Stimulated activated CD4-positive, alpha-beta T cell treated with anti-CD3 and anti-CD28 coated beads, Interleukin-4, amount 100 ng/mL, for 4 hours (primary cell): ENCODE data around the gene PRPF19.

Experiments
- DNase-seq, 2 experiments: peaks; one replicate each; pipeline ENCODE4 v3.0.0-alpha.2; 2020

The PRPF19 gene

DNA sequence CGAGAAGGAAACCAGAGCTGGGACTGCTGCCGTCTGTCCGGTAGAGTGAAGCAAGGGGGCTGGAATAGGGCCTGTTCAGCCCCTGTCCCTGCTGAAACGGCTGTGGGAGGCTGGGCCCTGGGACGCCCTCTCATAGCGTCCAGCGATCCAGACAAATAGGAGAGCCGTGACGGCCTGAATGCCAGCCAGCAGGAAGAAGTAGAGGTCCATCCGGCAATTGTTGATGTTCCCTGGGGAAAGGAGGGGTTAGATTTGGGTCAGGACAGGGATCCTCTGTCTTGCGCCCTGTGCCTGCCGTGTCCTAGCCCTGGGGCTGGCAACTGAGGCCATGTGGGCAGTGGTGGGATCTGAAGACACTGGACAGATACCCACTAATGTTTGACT is 30.8 kb upstream of the PRPF19 start:
- no peak for DNase-seq

DNA sequence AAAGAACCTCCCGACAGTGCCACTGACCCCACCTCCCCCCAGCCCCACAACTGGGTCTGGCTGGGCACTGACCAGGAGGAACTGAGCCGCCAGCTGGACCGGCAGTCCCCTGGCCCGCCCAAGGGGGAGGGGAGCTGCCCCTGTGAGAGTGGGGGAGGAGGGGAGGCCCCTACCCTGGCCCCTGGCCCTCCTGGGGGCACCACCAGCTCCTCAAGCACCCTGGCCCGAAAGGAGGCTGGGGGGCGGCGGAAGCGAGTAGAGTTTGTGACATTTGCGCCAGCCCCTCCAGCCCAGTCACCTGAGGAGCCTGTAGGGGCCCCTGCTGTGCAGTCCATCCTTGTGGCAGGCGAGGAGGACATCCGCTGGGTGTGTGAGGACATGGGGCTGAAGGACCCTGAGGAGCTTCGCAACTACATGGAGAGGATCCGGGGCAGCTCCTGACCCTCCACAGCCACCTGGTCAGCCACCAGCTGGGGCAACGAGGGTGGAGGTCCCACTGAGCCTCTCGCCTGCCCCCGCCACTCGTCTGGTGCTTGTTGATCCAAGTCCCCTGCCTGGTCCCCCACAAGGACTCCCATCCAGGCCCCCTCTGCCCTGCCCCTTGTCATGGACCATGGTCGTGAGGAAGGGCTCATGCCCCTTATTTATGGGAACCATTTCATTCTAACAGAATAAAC is 30.2 kb upstream of the PRPF19 start:
- no peak for DNase-seq

DNA sequence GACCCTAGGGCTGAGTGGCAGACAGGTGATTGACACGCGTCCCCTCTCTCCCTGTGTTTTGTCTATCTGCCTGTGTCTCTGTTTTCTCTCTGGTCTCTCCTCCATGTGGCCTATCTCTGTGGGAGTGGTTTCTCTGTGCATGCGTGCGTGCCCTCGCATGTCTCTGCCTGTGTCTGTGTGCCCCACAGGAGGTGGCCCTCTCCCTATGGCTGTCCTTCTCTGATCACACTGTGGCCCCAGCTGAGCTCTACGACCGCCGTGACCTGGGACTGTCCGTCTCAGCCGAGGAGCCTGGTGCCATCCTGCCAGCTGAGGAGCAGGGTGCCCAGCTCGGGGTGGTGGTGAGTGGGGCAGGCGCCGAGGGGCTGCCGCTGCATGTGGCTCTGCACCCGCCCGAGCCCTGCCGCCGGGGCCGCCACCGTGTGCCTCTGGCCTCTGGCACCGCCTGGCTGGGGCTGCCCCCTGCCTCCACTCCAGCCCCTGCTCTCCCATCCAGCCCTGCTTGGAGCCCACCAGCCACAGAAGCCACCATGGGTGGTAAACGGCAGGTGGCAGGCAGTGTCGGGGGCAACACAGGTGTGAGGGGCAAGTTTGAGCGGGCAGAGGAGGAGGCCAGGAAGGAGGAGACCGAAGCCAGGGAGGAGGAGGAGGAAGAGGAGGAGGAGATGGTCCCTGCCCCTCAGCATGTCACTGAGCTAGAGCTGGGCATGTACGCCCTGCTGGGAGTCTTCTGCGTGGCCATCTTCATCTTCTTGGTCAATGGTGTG is 29.5 kb upstream of the PRPF19 start:
- DNase-seq: no peak

DNA sequence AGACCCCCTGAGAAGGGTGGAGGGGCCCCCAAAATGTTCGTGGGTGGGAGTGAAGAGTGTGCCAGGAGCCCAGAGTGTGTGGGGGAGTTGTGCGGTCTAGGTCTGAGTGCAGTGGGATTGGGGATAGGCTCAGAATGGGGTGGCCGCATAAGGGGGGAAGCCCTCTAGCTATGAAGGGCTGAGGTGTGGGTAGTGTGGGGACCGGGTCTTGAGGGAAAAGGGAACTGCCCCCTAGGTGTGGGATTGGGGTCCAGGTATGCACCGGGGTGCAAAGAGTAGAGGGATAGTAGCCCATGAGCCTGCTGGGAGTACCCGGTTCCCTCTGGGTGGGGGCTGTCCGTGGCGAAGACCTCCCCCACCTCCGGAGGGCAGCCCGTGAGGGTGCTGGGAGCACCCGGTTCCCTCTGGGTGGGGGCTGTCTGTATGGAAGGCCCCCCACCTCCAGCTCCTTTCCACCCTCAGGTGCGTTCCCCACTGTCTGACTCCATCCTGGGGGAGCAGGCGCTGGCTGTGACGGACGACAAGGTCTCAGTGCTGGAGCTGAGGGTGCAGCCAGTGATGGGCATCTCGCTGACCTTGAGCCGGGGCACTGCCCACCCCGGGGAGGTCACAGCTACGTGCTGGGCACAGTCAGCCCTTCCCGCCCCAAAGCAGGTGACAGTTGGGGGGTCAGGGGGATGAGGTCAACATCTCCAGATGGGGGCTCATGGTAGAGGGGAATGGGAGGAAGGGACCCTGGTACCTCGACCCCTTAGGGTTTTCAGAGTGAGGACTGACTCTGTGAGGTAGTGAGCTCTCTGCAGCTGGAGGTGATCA is 28.6 kb upstream of the PRPF19 start:
- no peak for DNase-seq

DNA sequence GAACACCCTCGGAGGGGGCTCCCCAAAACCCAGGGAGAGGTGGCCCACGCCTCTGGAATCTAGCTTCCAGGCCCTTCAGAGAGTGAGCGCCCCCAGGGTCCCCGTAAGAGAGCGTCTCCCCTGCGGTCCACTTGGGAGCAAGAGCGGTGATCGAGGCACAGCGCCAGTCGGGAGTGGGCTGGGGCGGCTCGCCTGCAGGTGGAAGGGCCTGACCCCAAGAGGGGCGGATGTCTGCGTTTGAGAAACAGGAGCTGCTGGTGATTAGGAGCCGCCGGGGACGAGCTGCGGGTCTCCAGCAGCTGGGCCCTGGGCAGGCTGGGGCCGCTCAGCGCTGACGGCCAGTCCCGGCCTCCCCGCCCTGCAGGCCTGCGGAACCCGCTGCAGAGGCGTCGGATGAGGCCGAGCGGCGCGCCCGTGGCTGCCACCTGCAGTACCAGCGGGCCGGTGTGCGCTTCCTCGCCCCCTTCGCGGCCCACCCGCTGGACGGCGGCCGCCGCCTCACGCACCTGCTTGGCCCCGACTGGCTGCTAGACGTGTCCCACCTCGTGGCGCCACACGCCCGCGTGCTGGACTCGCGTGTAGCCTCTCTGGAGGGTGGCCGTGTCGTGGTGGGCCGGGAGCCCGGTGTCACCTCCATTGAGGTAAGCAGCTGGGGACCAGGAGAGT is 27.9 kb upstream of the PRPF19 start:
- no peak for DNase-seq

DNA sequence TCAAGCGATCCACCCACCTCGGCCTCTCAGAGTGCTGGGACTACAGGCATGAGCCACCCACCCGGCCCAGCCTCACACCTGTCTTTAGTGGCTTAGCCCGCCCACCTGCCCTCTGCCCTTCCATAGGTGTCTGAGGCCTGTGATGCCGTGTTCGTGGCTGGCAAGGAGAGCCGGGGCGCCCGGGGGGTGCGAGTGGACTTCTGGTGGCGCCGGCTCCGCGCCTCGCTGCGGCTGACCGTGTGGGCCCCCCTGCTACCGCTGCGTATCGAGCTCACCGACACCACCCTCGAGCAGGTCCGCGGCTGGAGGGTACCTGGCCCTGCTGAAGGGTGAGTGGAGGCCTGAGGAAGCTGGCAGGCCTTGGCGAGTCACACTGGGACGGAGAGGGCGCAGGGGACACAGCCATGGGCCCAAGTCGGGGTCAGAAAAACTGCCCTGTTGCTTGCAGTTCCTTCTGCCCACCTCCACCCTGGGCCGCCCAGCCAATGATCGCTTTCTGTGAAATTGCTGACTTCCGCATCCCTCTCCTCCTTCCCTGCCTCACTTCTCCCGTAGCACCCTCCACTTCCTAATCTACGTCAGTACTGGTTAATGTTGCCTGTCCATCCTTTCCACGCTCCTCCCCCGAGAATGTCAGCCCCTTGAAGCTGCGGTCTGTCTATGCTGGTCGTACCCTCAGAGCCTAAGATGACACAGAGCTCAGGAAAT is 27.2 kb upstream of the PRPF19 start:
- no peak for DNase-seq

DNA sequence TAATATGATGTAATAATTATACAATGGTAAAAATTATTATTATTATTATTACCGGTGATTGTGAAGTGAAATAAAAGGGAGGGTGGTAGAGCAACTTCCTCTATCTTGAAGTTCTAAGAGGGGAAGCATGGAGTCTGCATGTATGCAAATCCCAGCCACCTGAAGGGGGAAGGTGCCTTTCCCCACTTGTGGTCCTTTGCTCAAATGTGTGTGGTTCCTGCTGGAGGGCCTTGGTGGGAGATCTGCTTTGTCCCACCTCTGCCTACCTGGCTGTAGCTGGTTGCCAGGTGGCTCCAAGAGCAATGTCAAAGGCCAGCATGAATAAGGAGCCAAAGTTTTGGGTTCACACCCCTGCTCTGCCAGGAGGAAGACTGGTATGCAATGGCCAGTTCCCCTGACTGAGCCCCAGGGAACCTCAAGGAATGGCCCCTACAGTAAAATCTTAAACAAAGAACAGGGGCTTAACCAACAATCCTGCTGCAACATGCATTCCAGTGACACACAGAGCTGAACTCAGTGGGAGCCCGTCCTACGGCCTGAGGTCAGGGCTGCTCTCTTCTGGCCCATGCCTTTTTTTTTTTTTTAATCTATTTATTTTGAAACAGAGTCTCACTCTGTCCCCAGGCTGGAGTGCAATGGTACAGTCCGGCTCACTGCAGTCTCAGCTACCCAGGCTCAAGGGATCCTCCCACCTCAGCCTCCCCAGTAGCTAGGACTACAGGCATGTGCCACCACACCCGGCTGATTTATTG is 26.4 kb upstream of the PRPF19 start:
- DNase-seq: no peak

DNA sequence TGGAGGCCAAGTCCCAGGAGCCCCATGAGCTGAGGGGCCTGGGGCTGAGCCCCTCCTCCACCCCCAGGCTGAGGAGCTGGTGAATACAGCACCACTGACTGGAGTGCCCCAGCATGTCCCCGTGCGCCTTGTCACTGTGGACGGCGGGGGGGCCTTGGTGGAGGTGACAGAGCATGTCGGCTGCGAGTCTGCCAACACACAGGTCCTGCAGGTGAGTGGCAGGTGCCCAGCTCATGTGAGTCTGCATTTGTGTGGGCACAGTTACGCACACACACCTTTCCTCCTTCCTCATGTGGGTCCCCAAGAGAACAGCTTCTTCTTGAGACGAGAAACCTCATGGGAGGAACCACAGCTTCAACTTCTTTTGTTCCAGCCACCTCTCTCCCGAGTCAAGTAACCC is 25.5 kb upstream of the PRPF19 start:
- DNase-seq: no peak

DNA sequence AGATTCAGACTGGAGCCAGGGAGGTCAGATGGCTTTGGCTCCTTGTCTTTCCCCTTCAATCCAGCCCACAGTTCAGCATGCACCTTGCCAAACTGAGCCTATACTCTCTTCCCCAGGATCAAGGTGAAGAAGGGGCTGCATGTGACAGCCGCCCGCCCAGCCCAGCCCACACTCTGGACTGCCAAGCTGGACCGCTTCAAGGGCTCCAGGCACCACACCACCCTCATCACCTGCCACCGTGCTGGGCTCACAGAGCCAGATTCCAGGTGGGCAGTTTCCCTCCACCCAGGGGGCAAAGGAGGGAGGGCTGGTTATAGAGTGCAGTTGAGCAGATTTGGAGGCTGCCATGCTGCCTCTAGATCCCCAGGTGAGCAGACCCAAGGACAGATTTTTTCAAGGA is 24.0 kb upstream of the PRPF19 start:
- no peak for DNase-seq

DNA sequence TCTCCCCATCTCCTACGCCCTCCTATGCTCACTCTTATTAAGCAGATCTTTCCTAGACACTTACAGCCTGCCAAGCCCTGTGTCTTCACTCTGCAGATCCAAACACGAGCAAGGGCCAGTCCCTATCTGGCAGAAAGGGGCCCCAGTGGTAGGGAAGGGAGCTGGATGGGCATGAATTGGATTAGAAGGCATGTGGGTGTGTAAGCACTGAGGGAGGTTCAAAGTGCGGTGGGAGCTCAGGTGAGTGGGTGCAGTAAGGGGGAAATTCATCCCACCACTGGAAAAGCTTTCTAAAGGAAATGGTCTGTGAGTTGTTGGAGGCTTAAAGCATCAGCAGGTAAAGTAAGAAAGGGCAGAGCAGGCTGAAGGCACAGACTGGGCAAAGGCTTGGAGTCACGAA is 23.4 kb upstream of the PRPF19 start:
- no peak for DNase-seq

DNA sequence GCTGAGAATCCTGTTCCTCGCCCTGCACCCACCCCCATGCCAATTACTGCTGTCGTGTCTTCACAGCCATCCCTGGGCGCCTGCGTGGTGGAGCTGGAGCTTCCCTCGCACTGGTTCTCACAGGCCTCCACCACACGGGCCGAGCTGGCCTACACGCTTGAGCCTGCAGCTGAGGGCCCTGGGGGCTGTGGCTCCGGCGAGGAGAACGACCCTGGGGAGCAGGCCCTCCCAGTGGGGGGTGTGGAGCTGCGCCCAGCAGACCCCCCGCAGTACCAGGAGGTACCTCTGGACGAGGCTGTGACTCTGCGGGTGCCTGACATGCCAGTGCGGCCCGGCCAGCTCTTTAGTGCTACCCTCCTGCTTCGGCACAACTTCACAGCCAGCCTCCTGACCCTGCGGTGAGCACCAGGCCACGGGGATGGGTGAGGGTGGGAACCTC is 22.2 kb upstream of the PRPF19 start:
- DNase-seq: no peak

DNA sequence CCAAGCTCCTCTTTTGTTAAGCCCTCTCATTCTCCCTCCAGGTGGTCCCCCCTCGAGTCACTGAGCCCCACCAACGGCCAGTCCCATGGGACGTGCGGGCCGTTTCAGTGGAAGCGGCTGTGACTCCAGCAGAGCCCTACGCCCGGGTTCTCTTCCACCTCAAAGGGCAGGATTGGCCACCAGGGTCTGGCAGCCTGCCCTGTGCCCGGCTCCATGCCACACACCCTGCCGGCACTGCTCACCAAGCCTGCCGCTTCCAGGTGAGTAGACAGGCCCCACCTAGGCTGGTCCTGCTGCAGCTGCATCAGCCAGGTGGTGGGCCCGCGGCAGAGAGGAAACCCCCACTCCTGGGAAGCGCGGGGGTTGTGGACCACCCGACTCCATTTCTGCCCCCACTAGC is 21.2 kb upstream of the PRPF19 start:
- DNase-seq: no peak

DNA sequence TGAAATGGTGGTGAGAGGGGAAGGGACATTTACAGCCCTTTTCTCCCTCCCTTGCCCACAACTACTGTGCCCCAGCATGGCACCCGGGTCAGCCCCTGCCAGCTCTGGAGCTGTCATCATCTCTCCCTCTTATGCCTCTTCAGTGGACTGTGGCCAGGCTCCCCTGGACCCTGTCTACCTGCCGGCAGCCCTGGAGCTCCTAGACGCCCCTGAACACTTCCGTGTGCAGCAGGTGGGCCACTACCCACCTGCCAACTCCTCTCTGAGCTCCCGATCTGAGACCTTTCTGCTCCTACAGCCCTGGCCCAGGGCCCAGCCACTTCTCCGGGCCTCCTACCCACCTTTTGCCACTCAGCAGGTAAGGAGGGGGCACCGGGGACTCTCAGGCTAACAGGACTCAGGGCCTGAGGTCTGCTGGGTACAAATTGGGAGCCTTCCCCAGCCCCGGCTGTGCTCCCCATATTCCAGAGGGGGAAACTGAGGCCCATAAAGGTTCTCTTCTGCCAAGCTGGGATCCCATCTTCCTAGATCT is 20.7 kb upstream of the PRPF19 start:
- DNase-seq: no peak

DNA sequence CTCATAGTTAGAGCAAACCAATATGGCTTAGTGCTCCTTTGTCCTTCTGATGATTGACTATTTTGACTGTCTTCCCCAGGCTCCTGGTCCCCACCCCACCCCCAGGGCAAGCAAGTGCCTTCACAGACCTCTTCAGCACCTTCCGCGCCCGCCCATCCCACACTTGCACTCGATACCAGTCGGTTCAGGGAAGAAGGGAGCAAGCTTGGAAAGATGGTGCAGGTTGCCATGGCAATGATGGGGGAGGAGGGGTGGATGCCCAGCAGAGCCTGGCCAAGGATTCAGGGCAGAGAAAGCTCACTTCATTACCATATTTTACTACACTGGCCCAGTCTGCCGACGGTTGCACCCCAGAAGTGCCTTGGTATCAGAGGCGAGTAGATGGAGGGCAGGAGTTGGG is 20.1 kb upstream of the PRPF19 start:
- DNase-seq: no peak

DNA sequence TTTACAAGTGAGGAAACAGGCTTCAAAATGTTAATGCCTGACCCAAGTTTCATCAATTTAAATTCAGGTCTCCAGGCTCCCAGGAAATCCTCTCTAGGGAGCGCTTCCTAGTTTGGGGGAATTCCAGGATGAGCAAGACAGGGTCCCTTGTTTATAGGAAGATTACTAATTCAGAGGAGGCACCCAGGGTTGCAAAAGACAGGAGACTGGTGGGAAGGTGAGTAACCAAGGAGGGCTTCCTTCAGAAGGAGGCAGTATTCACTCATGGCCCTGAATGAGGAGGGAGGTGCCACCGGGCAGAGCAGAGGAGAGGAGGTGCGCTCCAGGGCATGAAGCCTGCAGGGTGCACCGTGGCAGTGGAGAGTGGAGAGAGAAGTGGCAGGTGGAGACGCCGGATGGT is 19.5 kb upstream of the PRPF19 start:
- no peak for DNase-seq

DNA sequence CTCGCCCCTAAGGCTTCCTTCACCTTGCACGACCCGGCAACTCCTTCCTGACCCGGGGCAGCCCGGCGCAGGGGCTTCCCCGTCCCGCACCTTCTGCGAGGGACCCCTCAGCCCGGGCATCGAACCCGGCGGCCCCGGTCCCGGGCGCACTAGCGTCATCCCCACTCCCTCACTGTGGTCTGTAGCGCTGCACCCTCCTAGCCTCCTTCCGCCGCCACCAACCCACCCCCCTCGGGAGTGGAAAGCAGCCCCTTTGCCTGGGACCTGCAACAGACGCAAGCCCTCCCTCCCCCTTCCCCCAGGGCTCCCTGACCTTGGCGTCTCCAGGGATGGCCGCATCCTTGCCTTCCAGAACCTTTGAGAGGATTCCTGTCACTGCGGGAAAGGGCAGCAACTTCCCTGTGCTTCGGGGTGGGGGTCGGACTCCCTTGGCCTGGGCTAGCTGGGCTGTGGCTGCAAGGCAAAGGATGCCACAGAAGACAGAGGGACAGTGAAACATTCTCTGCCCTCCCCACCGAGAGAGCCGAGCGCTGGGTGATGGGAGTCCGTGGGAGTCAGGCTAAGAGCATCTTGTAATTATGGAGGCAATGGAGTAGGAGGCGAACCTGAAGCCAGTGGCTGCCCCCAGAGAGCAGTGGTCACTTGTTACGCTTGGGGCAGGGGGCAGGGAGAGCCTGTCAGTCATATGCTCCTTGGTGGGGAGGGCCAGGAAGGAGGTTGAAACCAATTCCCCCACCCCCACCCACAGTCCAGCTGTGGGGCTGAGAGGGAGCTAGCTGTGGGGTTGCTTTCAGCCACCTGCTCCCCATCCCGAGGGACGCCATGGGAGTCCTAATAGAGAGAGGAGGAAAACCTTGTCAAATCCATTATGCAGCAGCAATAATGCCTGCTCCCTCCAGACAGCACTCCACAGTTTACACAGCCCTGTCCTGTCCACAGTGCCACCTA is 18.8 kb upstream of the PRPF19 start:
- no peak for DNase-seq

DNA sequence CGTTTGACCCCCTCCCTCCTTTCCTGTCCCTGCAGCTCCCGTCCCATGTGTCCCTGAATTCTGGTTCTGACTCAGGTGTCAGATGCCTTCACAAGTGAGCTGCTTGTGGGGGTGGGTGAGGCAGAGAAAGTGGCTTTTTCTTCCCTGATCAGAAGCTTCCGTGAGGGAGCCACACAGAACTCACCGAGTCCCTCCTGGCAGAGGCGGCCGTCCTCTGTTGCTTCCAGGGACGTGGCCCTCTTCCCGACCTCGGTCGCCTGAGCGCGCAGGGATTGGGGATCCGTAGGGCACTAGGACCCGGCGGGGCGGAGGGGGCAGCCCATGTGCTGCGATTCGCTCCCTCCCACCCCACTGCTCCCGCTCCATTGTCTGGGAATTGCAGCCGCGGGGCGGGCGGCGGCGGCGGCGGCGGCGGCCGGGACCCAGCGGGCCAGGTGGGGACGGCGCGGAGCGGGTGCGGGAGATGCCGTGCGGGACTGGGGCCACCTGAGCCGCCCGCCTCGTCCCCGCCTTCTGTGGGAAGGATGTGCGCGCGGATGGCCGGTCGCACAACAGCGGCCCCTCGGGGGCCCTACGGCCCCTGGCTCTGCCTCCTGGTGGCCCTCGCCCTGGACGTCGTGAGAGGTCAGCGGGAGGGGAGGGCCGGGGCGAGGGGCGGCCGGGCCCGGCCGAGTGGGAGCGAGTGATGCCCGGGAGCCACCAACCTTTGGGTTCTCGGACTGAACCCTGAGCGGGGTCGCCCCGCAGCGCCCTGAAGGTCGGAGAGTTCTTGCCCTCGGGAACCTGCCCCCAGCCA is 17.9 kb upstream of the PRPF19 start, which contains the start of gene TMEM132A:
TSS of gene TMEM132A (plus strand) at position 351 of the 796 bp plus-strand sequence. CDS start at position 525, 174 bp downstream.
- no peak for DNase-seq

DNA sequence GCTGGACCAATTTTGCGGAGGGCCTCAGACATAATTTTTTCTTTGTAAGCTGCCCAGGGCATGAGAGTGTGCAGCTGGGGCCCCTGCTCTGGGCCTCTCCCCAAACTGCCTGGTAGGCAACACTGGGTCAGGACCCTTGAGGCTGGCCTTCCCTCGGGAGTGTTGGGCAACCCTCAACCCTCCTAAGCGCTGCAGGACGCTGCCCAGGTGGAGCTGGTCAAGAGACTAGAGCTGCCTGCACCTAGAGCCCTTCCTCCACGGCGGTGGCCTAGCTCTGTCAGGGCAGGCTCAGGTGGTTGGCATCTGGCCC is 17.4 kb upstream of the PRPF19 start:
- no peak for DNase-seq

DNA sequence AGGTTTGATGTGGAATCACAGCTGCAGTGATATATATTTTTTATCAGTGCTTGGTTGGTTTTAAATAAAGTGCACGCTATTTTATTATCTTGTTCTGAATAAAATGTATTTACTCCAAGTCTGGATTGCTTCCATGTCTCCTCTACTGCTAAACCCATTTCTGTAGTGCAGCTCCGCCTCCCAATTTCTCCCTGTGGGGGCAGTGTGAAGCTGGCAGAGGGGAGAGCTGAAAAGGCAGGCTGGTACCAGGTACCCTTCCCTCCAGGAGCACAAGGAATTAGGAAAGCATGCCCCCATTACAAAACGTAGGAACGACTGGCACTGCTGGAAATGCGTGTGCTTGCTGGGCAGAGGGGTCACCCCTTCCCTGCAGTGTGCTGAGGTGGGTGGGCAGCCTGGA is 16.9 kb upstream of the PRPF19 start:
- no peak for DNase-seq

DNA sequence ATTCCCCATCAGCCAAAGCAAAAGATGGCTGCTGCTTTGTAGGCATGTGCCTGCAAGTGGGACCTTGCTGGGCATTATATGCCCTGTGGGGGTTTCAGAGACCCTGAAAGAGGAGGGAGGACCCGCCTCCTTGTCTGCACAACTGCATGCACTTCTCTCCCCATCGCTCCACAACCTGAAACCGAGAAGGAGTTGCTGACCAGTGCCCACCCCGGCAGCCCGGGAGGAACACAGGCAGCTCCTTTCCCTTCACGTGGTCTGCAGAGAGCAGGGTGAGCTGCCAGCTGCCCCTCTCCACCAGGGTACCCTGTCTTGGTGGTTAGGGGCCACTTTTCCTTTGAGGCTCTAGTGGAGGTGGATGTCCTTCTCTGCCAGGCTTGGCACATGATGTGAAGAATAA is 16.5 kb upstream of the PRPF19 start:
- no peak for DNase-seq
